GM23338 (cell line): Measurements from ENCODE around the gene DUSP5. TPM values are rescaled to one million over a fixed set of nuclear protein-coding genes. Genes with fewer than 3 reads are reported as not detected.

Experiments
- ATAC-seq: fragments of 200-7000 bp; cut with Tn5 transposase; 3 replicates; pipeline ENCODE4 v1.9.1; 2020
- DNase-seq: peaks from one replicate; pipeline ENCODE4 v3.0.0-alpha.2; 2015; ENCODE audit warnings: low spot score
- H2AFZ ChIP-seq: fragments of 200-600 bp; sonication (generic); 2 replicates; pipeline ENCODE4 v1.8.0; 2016; ENCODE audit warnings: antibody characterized with exemption, mild to moderate bottlenecking, moderate library complexity
- H3F3A ChIP-seq: fragments of 200-600 bp; sonication (generic); replicated peaks from 2 replicates; pipeline ENCODE4 v1.8.0; 2017; ENCODE audit warnings: antibody characterized with exemption, mixed run types, low read depth
- H3K27ac ChIP-seq: fragments of 200-600 bp; sonication (generic); 2 replicates; pipeline ENCODE4 v1.6.1; 2016; ENCODE audit warnings: low read depth
- H3K27me3 ChIP-seq: fragments of 200-600 bp; sonication (generic); 2 replicates; pipeline ENCODE4 v1.8.0; 2016; ENCODE audit warnings: mild to moderate bottlenecking, mixed run types, moderate library complexity; ENCODE audit not compliant: insufficient read depth
- H3K36me3 ChIP-seq: fragments of 200-600 bp; sonication (generic); 2 replicates; pipeline ENCODE4 v1.8.0; 2016; ENCODE audit warnings: mild to moderate bottlenecking; ENCODE audit not compliant: insufficient read depth
- H3K4me1 ChIP-seq: fragments of 200-600 bp; sonication (generic); 2 replicates; pipeline ENCODE4 v1.8.0; 2016; ENCODE audit warnings: mild to moderate bottlenecking, moderate library complexity; ENCODE audit not compliant: insufficient read depth
- H3K4me2 ChIP-seq: fragments of 200-600 bp; sonication (generic); 2 replicates; pipeline ENCODE4 v1.7.1; 2017; ENCODE audit warnings: mixed run types
- H3K4me3 ChIP-seq: fragments of 200-600 bp; sonication (generic); 2 replicates; pipeline ENCODE4 v1.6.1; 2016; ENCODE audit warnings: mixed run types
- H3K79me2 ChIP-seq: fragments of 200-600 bp; sonication (generic); replicated peaks from 2 replicates; pipeline ENCODE4 v1.8.0; 2017; ENCODE audit warnings: mild to moderate bottlenecking; ENCODE audit not compliant: insufficient read depth
- H3K9me2 ChIP-seq: fragments of 200-600 bp; sonication (generic); 2 replicates; pipeline ENCODE4 v1.8.0; 2017; ENCODE audit not compliant: insufficient read depth
- H4K20me1 ChIP-seq: fragments of 200-600 bp; sonication (generic); replicated peaks from 2 replicates; pipeline ENCODE4 v1.8.0; 2017; ENCODE audit warnings: mild to moderate bottlenecking; ENCODE audit not compliant: insufficient read depth
- H3K27ac Mint-ChIP-seq: 2 replicates; pipeline ENCODE4 v1.8.0; 2020; ENCODE audit warnings: inconsistent platforms, mild to moderate bottlenecking, moderate library complexity, mixed read lengths
- H3K27me3 Mint-ChIP-seq: 3 replicates; pipeline ENCODE4 v1.8.0; 2022; ENCODE audit warnings: low read depth, mild to moderate bottlenecking, moderate library complexity, mixed read lengths, inconsistent platforms; ENCODE audit not compliant: insufficient read depth, poor library complexity
- H3K36me3 Mint-ChIP-seq: 3 replicates; pipeline ENCODE4 v1.8.0; 2021; ENCODE audit warnings: low read depth, mild to moderate bottlenecking, inconsistent platforms, moderate library complexity, mixed read lengths
- H3K4me1 Mint-ChIP-seq: 3 replicates; pipeline ENCODE4 v1.8.0; 2020; ENCODE audit warnings: mild to moderate bottlenecking, inconsistent platforms, mixed read lengths
- H3K4me3 Mint-ChIP-seq: 3 replicates; pipeline ENCODE4 v1.8.0; 2021; ENCODE audit warnings: moderate library complexity, mild to moderate bottlenecking, inconsistent platforms, mixed read lengths
- H3K9me3 Mint-ChIP-seq: 3 replicates; pipeline ENCODE4 v1.8.0; 2020; ENCODE audit warnings: moderate library complexity, mild to moderate bottlenecking, inconsistent platforms, mixed read lengths
- CREB1 ChIP-seq: fragments of 250-450 bp; sonication (Bioruptor Pico); IDR thresholded peaks from 2 replicates; pipeline ENCODE4 v1.5.0; 2020; ENCODE audit warnings: low read depth, mild to moderate bottlenecking, moderate library complexity
- CTCF ChIP-seq, 2 experiments: fragments of 200-600 bp in 1 of 2; sonication (generic) in 1 of 2; conservative IDR thresholded peaks; 2 replicates each; pipeline versions ENCODE4 v1.5.1 to v1.6.1; 2016 to 2017; ENCODE audit warnings: antibody characterized with exemption in 2 of 2, low read depth in 2 of 2, mild to moderate bottlenecking in 2 of 2, moderate library complexity in 1 of 2
- ETS1 ChIP-seq: IDR thresholded peaks from 2 replicates; pipeline ENCODE4 v1.6.1; 2016; ENCODE audit warnings: antibody characterized with exemption
- EZH2 ChIP-seq: fragments of 200-600 bp; sonication (generic); IDR thresholded peaks from one replicate; pipeline ENCODE4 v1.8.0; 2017; ENCODE audit warnings: antibody characterized with exemption, mild to moderate bottlenecking, low read depth; ENCODE audit not compliant: unreplicated experiment
- EZH2phosphoT487 ChIP-seq: fragments of 200-600 bp; sonication (generic); IDR thresholded peaks from one replicate; pipeline ENCODE4 v1.8.1; 2018; ENCODE audit warnings: antibody characterized with exemption; ENCODE audit not compliant: unreplicated experiment
- JUNB ChIP-seq: IDR thresholded peaks from one replicate; pipeline ENCODE4 v1.6.1; 2016; ENCODE audit warnings: antibody characterized with exemption; ENCODE audit not compliant: unreplicated experiment
- REST ChIP-seq: IDR thresholded peaks from one replicate; pipeline ENCODE4 v1.6.1; 2018; ENCODE audit warnings: antibody characterized with exemption; ENCODE audit not compliant: unreplicated experiment
- STAT1 ChIP-seq: IDR thresholded peaks from one replicate; pipeline ENCODE4 v1.6.1; 2016; ENCODE audit warnings: antibody characterized with exemption; ENCODE audit not compliant: unreplicated experiment
- polyA plus RNA-seq: library from polyadenylated mRNA; unstranded; fragments of >200 nt; fragmentation: Nextera tagmentation; extraction: Ambion mirVana; gene quantifications from 2 replicates; pipeline ENCODE4 v1.2.1, GENCODE V29; 2016
- total RNA-seq: library from RNA; depleted of rRNA; stranded (reverse); fragments of >200 nt; shearing (Covaris generic); gene quantifications from 2 replicates; pipeline ENCODE4 v1.2.3, GENCODE V29; 2014

Gene DUSP5
- total and polyA plus RNA-seq, 2 experiments from 2014 or later, result 10.8 to 35.9 TPM

- TF ChIP-seq EZH2phosphoT487, result no peak
- TF ChIP-seq CREB1 (CRISPR knock-in tag), result no peak
- no peak for TF ChIP-seq REST
- TF ChIP-seq EZH2, result no peak
- TF ChIP-seq JUNB, result no peak
- TF ChIP-seq CTCF (conservative IDR thresholded peaks at IDR 0.05; ENCODE audit: low read depth in 2 of 2), result peak in 1 of 2 experiments; percentile 7; a peak in 1 of 4 replicates
- no peak for TF ChIP-seq STAT1
- no peak for TF ChIP-seq ETS1
- Mint-ChIP-seq H3K36me3 (peaks cover 30% of the 10 kb centered on the region), H3K4me3 (peak overlapping the region; percentile 93), H3K27me3 (peaks cover 31% of the 10 kb centered on the region), H3K4me1 (peaks cover 62% of the 10 kb centered on the region), H3K9me3 (peaks cover 3% of the 10 kb centered on the region; the same call in 1 of the 3 replicates), H3K27ac (no peak overlapping the region)
- peak overlapping the region; percentile 93 for H3K4me3 ChIP-seq
- H3K27ac ChIP-seq, result no peak overlapping the region
- H4K20me1 ChIP-seq, result peaks cover 6% of the 10 kb centered on the region; the same call in 1 of the 2 replicates
- peaks cover 7% of the 10 kb centered on the region; the same call in 1 of the 2 replicates for H3K36me3 ChIP-seq
- peak overlapping the region; percentile 95 for H3K4me2 ChIP-seq
- peaks cover 50% of the 10 kb centered on the region for H3K4me1 ChIP-seq
- H3F3A ChIP-seq, result peaks cover 15% of the 10 kb centered on the region
- H3K9me2 ChIP-seq, result no peaks in the 10 kb centered on the region
- H3K27me3 ChIP-seq, result peaks cover 40% of the 10 kb centered on the region
- peaks cover 53% of the 10 kb centered on the region for H3K79me2 ChIP-seq
- H2AFZ ChIP-seq, result no peak overlapping the region
- peak; percentile 2 for ATAC-seq
- peak; percentile 58 for DNase-seq
These were observed 627 bp downstream of the DUSP5 start for GRCh38 chr10:110498087-110498981.
